ENCODE measurements around the gene GINS3. TPM values are rescaled to one million over a fixed set of nuclear protein-coding genes. Genes with fewer than 3 reads are reported as not detected.
"Not testable (repeated sequence)": the region's sequence is repeated elsewhere in the genome, so short reads cannot be mapped to it uniquely, and the experiment has no call there.

Gene GINS3
- polyA plus RNA-seq, 1 donor (not counting 4 experiments of a cell fraction or from before 2014, with no cell fraction given), result 10.1 TPM

- H3K27ac ChIP-seq (ENCODE audit: control insufficient read depth, insufficient read depth, low read length), result no peak overlapping the region
- H3K9me3 ChIP-seq (ENCODE audit: control insufficient read depth, low read depth, low read length), result no peaks in the 10 kb centered on the region
- H2AFZ ChIP-seq (ENCODE audit: control insufficient read depth, low read length), result no peak overlapping the region
- H3K4me2 ChIP-seq (ENCODE audit: control insufficient read depth, extremely low read depth, insufficient read depth, low read depth, low read length), result no peak overlapping the region
- FAIRE-seq (no peak), DNase-seq (ENCODE audit: low read depth, low spot score) (no peak)
- H3K4me3 ChIP-seq (ENCODE audit: control insufficient read depth in 2 of 3, extremely low read depth in 1 of 3, insufficient read depth in 2 of 3, low read depth in 1 of 3, low read length in 3 of 3), result no peak overlapping the region
- no peaks in the 10 kb centered on the region for H4K20me1 ChIP-seq (ENCODE audit: control insufficient read depth, extremely low read depth, insufficient read depth, low read length)
- no peaks in the 10 kb centered on the region for H3K27me3 ChIP-seq (ENCODE audit: control insufficient read depth, extremely low read depth, insufficient read depth, low read length)
- peaks cover 0 to 6% of the 10 kb centered on the region in 2 experiments for H3K36me3 ChIP-seq (ENCODE audit: control insufficient read depth in 2 of 2, extremely low read depth in 1 of 2, insufficient read depth in 2 of 2, low read length in 2 of 2)
- no peaks in the 10 kb centered on the region for H3K4me1 ChIP-seq (ENCODE audit: control insufficient read depth, extremely low read depth, insufficient read depth, low read length)
- dilution Hi-C loops (cut with MboI; ENCODE audit: extremely low pct_ligation_motif_present, low sequenced_read_pairs), result no loop called here
- H3K9me1 ChIP-seq (ENCODE audit: control insufficient read depth, extremely low read depth, insufficient read depth, low read length), result no peaks in the 10 kb centered on the region
- H3K79me2 ChIP-seq (ENCODE audit: control insufficient read depth, insufficient read depth, low read length), result no peaks in the 10 kb centered on the region
- TF ChIP-seq EZH2 (IDR thresholded peaks at IDR 0.05; ENCODE audit: low read length) (no peak), CTCF (optimal IDR thresholded peaks at IDR 0.05 in 1 of 3, IDR thresholded peaks at IDR 0.05 in 1 of 3, conservative IDR thresholded peaks at IDR 0.05 in 1 of 3; ENCODE audit: extremely low read depth in 1 of 3, insufficient read depth in 2 of 3, low read length in 3 of 3) (no peak)
- H3K9ac ChIP-seq (ENCODE audit: control insufficient read depth, extremely low read depth, insufficient read depth, low read length), result no peak overlapping the region
These were observed 7.7 kb downstream of the GINS3 start for GRCh38 chr16:58399718-58400633.

- H3K27me3 ChIP-seq (ENCODE audit: control insufficient read depth, extremely low read depth, insufficient read depth, low read length); H3K9me3 ChIP-seq (ENCODE audit: control insufficient read depth, low read depth, low read length); H3K79me2 ChIP-seq (ENCODE audit: control insufficient read depth, insufficient read depth, low read length); H3K4me2 ChIP-seq (ENCODE audit: control insufficient read depth, extremely low read depth, insufficient read depth, low read depth, low read length); H3K27ac ChIP-seq (ENCODE audit: control insufficient read depth, insufficient read depth, low read length); H3K36me3 ChIP-seq (ENCODE audit: control insufficient read depth in 2 of 2, extremely low read depth in 1 of 2, insufficient read depth in 2 of 2, low read length in 2 of 2); DNase-seq (ENCODE audit: low read depth, low spot score); dilution Hi-C loops (cut with MboI; ENCODE audit: extremely low pct_ligation_motif_present, low sequenced_read_pairs); H2AFZ ChIP-seq (ENCODE audit: control insufficient read depth, low read length); H3K9me1 ChIP-seq (ENCODE audit: control insufficient read depth, extremely low read depth, insufficient read depth, low read length); H4K20me1 ChIP-seq (ENCODE audit: control insufficient read depth, extremely low read depth, insufficient read depth, low read length); H3K4me1 ChIP-seq (ENCODE audit: control insufficient read depth, extremely low read depth, insufficient read depth, low read length); H3K4me3 ChIP-seq (ENCODE audit: control insufficient read depth in 2 of 3, extremely low read depth in 1 of 3, insufficient read depth in 2 of 3, low read depth in 1 of 3, low read length in 3 of 3); FAIRE-seq; H3K9ac ChIP-seq (ENCODE audit: control insufficient read depth, extremely low read depth, insufficient read depth, low read length): not testable (repeated sequence)
These were observed 9.0 kb downstream of the GINS3 start for GRCh38 chr16:58401305-58401704.

Measured in keratinocyte (primary cell).